ENCODE measurements around the gene GADL1.

- TF ChIP-seq EZH2 (IDR thresholded peaks at IDR 0.05; ENCODE audit: borderline replicate concordance) = no peak
- TF ChIP-seq, protein P1, sequence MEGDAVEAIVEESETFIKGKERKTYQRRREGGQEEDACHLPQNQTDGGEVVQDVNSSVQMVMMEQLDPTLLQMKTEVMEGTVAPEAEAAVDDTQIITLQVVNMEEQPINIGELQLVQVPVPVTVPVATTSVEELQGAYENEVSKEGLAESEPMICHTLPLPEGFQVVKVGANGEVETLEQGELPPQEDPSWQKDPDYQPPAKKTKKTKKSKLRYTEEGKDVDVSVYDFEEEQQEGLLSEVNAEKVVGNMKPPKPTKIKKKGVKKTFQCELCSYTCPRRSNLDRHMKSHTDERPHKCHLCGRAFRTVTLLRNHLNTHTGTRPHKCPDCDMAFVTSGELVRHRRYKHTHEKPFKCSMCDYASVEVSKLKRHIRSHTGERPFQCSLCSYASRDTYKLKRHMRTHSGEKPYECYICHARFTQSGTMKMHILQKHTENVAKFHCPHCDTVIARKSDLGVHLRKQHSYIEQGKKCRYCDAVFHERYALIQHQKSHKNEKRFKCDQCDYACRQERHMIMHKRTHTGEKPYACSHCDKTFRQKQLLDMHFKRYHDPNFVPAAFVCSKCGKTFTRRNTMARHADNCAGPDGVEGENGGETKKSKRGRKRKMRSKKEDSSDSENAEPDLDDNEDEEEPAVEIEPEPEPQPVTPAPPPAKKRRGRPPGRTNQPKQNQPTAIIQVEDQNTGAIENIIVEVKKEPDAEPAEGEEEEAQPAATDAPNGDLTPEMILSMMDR (IDR thresholded peaks at IDR 0.05; ENCODE audit: poor library complexity) = no peak
These were observed 183.3 kb downstream of the GADL1 start for GRCh38 chr3:30711151-30711550.

Data from hepatocyte (in vitro differentiated cells).